ENCODE data around the gene TMEM179. TPM values are rescaled to one million over a fixed set of nuclear protein-coding genes. Genes with fewer than 3 reads are reported as not detected.

The TMEM179 gene
- total RNA-seq, result under 1 TPM in 1 of 2 donors, not detected in 1; under 0.01 TPM

GRCh38 chr14:104604458-104605449, at the start of gene TMEM179:
Gene TMEM179 (minus strand): TSS chr14:104604772. CDS start chr14:104604741, 31 bp downstream.

GRCh38 chr14:104579507-104579906, 25.1 kb downstream of the TMEM179 start, which contains the start of gene C14orf180:
Gene C14orf180 (plus strand): TSS chr14:104579764. CDS start chr14:104586431, 6,667 bp downstream.

Other genes with a start within 250 kb of the TMEM179 start
- not detected for gene C14orf180, start 25.0 kb downstream of the TMEM179 start, total RNA-seq
- 10 to 100 TPM; 39.2 to 53.9 TPM for gene INF2, start 84.8 kb upstream of the TMEM179 start, total RNA-seq
- 1 to 10 TPM in 1 of 2 donors, under 1 TPM in 1; 0.69 to 2.3 TPM for gene ADSS1, start 119.5 kb upstream of the TMEM179 start, total RNA-seq
- 100 to 1,000 TPM in 1 of 2 donors, 10 to 100 TPM in 1; 58.5 to 114 TPM for gene SIVA1, start 148.4 kb upstream of the TMEM179 start, total RNA-seq
- gene AKT1, start 191.0 kb upstream of the TMEM179 start, total RNA-seq, result 100 to 1,000 TPM; 172 to 335 TPM
- 1 to 10 TPM; 6.5 to 8.0 TPM for gene ZBTB42, start 196.3 kb upstream of the TMEM179 start, total RNA-seq